SK-N-SH (cell line): Measurements from ENCODE around the gene CCSER1. TPM values are rescaled to one million over a fixed set of nuclear protein-coding genes. Genes with fewer than 3 reads are reported as not detected.

Experiments
- CTCF ChIA-PET: fragments of 300-600, 350-600 bp; formaldehyde crosslinking; extraction: SDS; loops from one replicate; lab custom pipeline; 2021; lab: Yijun Ruan, JAX
- POLR2A ChIA-PET: fragments of 350-600 bp; sonication (Branson Sonifier 250); formaldehyde crosslinking; extraction: SDS; loops from one replicate; lab custom pipeline; 2020; ENCODE audit warnings: antibody characterized with exemption, inconsistent platforms; lab: Yijun Ruan, JAX
- DNase-seq: peaks from one replicate; pipeline ENCODE4 v3.0.0; 2012
- H2AFZ ChIP-seq: fragments of 200-600 bp; sonication (generic); 2 replicates; pipeline ENCODE4 v1.8.1; 2016; ENCODE audit warnings: antibody characterized with exemption, mild to moderate bottlenecking, low read depth
- H3F3A ChIP-seq: fragments of 200-600 bp; sonication (generic); replicated peaks from 2 replicates; pipeline ENCODE3; 2016; ENCODE audit warnings: antibody characterized with exemption, mild to moderate bottlenecking; ENCODE audit not compliant: insufficient read depth
- H3K27ac ChIP-seq, 2 experiments: fragments of 200-500 bp in 1 of 2; fragments of 200-600 bp in 1 of 2; sonication (Bioruptor generic) in 1 of 2; sonication (generic), shearing (Covaris generic) in 1 of 2; 2 replicates each; pipeline versions ENCODE4 v1.5.1 to v1.6.1; 2014 to 2016; ENCODE audit warnings: low read depth in 2 of 2, inconsistent platforms in 1 of 2, low read length in 1 of 2, mild to moderate bottlenecking in 1 of 2, mixed read lengths in 1 of 2
- H3K27me3 ChIP-seq: fragments of 200-600 bp; sonication (generic), shearing (Covaris generic); 2 replicates; pipeline ENCODE4 v1.6.1; 2016; ENCODE audit warnings: mixed run types; ENCODE audit not compliant: insufficient read depth
- H3K36me3 ChIP-seq, 2 experiments: fragments of 200-500 bp in 1 of 2; fragments of 200-600 bp in 1 of 2; sonication (Bioruptor generic) in 1 of 2; sonication (generic) in 1 of 2; replicated peaks in 1 of 2; 2 replicates each; pipeline versions ENCODE3 to v1.5.1; 2014 to 2016; ENCODE audit warnings: low read length in 1 of 2, mild to moderate bottlenecking in 1 of 2; ENCODE audit not compliant: insufficient read depth in 2 of 2, control insufficient read depth in 1 of 2
- H3K4me1 ChIP-seq, 2 experiments: fragments of 200-500 bp in 1 of 2; fragments of 200-600 bp in 1 of 2; sonication (Bioruptor generic) in 1 of 2; sonication (generic), shearing (Covaris generic) in 1 of 2; 2 replicates each; pipeline versions ENCODE4 v1.5.1 to v1.6.1; 2014 to 2016; ENCODE audit warnings: low read depth in 1 of 2, low read length in 1 of 2, mixed run types in 1 of 2; ENCODE audit not compliant: insufficient read depth in 2 of 2, control insufficient read depth in 1 of 2
- H3K4me2 ChIP-seq: fragments of 200-600 bp; sonication (generic), shearing (Covaris generic); 2 replicates; pipeline ENCODE4 v1.6.1; 2017; ENCODE audit warnings: mixed run types
- H3K4me3 ChIP-seq, 2 experiments: fragments of 200-500 bp in 1 of 2; fragments of 200-600 bp in 1 of 2; sonication (Bioruptor generic) in 1 of 2; sonication (generic), shearing (Covaris generic) in 1 of 2; 2 replicates each; pipeline versions ENCODE4 v1.5.1 to v1.8.1; 2014 to 2016; ENCODE audit warnings: low read depth in 2 of 2, inconsistent platforms in 1 of 2, low read length in 1 of 2, mild to moderate bottlenecking in 1 of 2, mixed read lengths in 1 of 2, moderate library complexity in 1 of 2
- H3K79me2 ChIP-seq: fragments of 200-600 bp; sonication (generic); 2 replicates; pipeline ENCODE4 v1.8.1; 2017; ENCODE audit warnings: mild to moderate bottlenecking; ENCODE audit not compliant: insufficient read depth
- H3K9ac ChIP-seq: fragments of 200-600 bp; sonication (generic); 2 replicates; pipeline ENCODE4 v1.6.1; 2017; ENCODE audit warnings: mixed run types
- H3K9me2 ChIP-seq: fragments of 200-600 bp; sonication (generic); 2 replicates; pipeline ENCODE4 v1.6.1; 2017; ENCODE audit warnings: mixed run types
- H3K9me3 ChIP-seq: fragments of 200-600 bp; sonication (generic); 2 replicates; pipeline ENCODE4 v1.6.1; 2017; ENCODE audit warnings: mixed run types, mild to moderate bottlenecking, moderate library complexity
- H4K20me1 ChIP-seq: fragments of 200-600 bp; sonication (generic); 2 replicates; pipeline ENCODE4 v1.6.1; 2017; ENCODE audit warnings: mild to moderate bottlenecking, mixed run types; ENCODE audit not compliant: insufficient read depth
- CHD2 ChIP-seq: fragments of 150-350 bp; IDR thresholded peaks from 2 replicates; pipeline ENCODE4 v1.6.1; 2018; ENCODE audit warnings: low read length; ENCODE audit not compliant: partially characterized antibody
- CTCF ChIP-seq: fragments of 200-600 bp; sonication (generic); IDR thresholded peaks from 2 replicates; pipeline ENCODE4 v1.6.1; 2017; ENCODE audit warnings: antibody characterized with exemption, mild to moderate bottlenecking, moderate library complexity
- ELF1 ChIP-seq: IDR thresholded peaks from 2 replicates; pipeline ENCODE4 v1.4.0; 2012
- EP300 ChIP-seq, 2 experiments: IDR thresholded peaks; 2 replicates each; pipeline versions ENCODE4 v1.4.0 to v1.6.1; 2012; ENCODE audit warnings: borderline replicate concordance in 1 of 2, low read depth in 1 of 2, low read length in 1 of 2
- EZH2phosphoT487 ChIP-seq: fragments of 200-600 bp; sonication (generic); IDR thresholded peaks from 2 replicates; pipeline ENCODE4 v1.6.1; 2017; ENCODE audit warnings: low read depth, mixed run types, mild to moderate bottlenecking, antibody characterized with exemption, moderate library complexity, borderline replicate concordance
- FOXM1 ChIP-seq: IDR thresholded peaks from 2 replicates; pipeline ENCODE4 v1.4.0; 2012; ENCODE audit warnings: low read depth, mild to moderate bottlenecking
- GABPA ChIP-seq: IDR thresholded peaks from 2 replicates; pipeline ENCODE4 v1.4.0; 2012; ENCODE audit warnings: low read depth, mild to moderate bottlenecking
- JUND ChIP-seq: IDR thresholded peaks from 2 replicates; pipeline ENCODE4 v1.4.0; 2012
- MAX ChIP-seq: IDR thresholded peaks from 2 replicates; pipeline ENCODE4 v1.4.0; 2012; ENCODE audit warnings: low read depth
- NRF1 ChIP-seq: IDR thresholded peaks from 2 replicates; pipeline ENCODE4 v1.6.1; 2012; ENCODE audit warnings: low read depth, mild to moderate bottlenecking, low read length
- PBX3 ChIP-seq: IDR thresholded peaks from 2 replicates; pipeline ENCODE4; 2012
- POLR2AphosphoS5 ChIP-seq: IDR thresholded peaks from 2 replicates; pipeline ENCODE4 v1.6.1; 2012; ENCODE audit warnings: low read depth, low read length
- RAD21 ChIP-seq: IDR thresholded peaks from 2 replicates; pipeline ENCODE4 v1.6.1; 2012; ENCODE audit warnings: mild to moderate bottlenecking, low read length
- RCOR1 ChIP-seq: fragments of 150-350 bp; IDR thresholded peaks from 2 replicates; pipeline ENCODE4 v1.6.1; 2017; ENCODE audit warnings: antibody characterized with exemption, low read length
- REST ChIP-seq: IDR thresholded peaks from 2 replicates; pipeline ENCODE4 v1.6.1; 2012; ENCODE audit warnings: mild to moderate bottlenecking, low read depth, low read length, moderate library complexity
- RFX5 ChIP-seq: IDR thresholded peaks from 2 replicates; pipeline ENCODE4 v1.6.1; 2012; ENCODE audit warnings: mild to moderate bottlenecking, improper control_type of control experiment, low read length
- SIN3A ChIP-seq: IDR thresholded peaks from 2 replicates; pipeline ENCODE4 v1.6.1; 2012; ENCODE audit warnings: low read depth, mild to moderate bottlenecking, low read length, moderate library complexity, borderline replicate concordance
- SMC3 ChIP-seq: IDR thresholded peaks from 2 replicates; pipeline ENCODE4 v1.6.1; 2012; ENCODE audit warnings: low read depth, low read length, improper control_type of control experiment
- TAF1 ChIP-seq: IDR thresholded peaks from 2 replicates; pipeline ENCODE4 v1.6.1; 2012; ENCODE audit warnings: low read depth, mild to moderate bottlenecking, low read length, moderate library complexity, borderline replicate concordance
- YY1 ChIP-seq: IDR thresholded peaks from 2 replicates; pipeline ENCODE4 v1.4.0; 2012; ENCODE audit warnings: low read depth, mild to moderate bottlenecking
- WGBS: methylation state at CpG from one replicate; pipeline ENCODE4 v1.1.6; 2017; ENCODE audit warnings: low lambda C conversion rate; 5-methylcytosine and 5-hydroxymethylcytosine counted together
- polyA plus RNA-seq, 3 experiments: library from polyadenylated mRNA; depleted of rRNA; stranded (reverse); fragments of >200 nt; gene quantifications; 2 replicates each; pipeline ENCODE4 v1.2.3, GENCODE V29; 2012

The CCSER1 gene
- polyA plus RNA-seq, 1 of the 3 experiments (the other 2 are of a cell fraction), result 0.05 TPM

DNA sequence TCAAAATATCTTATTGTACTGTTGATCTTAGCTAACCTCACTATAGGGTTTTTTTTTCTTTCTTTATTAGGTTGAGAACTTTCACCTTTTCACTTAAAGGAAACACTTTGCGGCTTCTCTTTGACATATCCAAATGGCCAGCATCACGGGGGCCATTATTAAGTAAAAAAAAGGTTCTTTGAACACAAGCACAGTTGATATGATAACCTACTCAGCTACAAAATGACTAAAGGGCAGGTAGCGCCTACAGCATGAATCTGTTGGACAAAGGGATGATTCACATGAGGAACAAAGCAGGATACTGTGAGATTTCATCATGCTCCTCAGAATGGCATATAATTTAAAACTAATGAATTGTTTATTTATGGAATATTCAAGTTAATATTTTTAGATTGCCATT lies 119.6 kb downstream of the CCSER1 start:
- Histone ChIP-seq H3K36me3 (no peaks in the 10 kb centered on the region), H3F3A (no peaks in the 10 kb centered on the region), H3K4me1 (no peaks in the 10 kb centered on the region), H3K4me3 (no peak overlapping the region), H2AFZ (no peak overlapping the region), H3K79me2 (no peaks in the 10 kb centered on the region), H4K20me1 (no peaks in the 10 kb centered on the region), H3K9me2 (no peaks in the 10 kb centered on the region), H3K4me2 (no peak overlapping the region), H3K9ac (no peak overlapping the region), H3K27me3 (no peaks in the 10 kb centered on the region), H3K9me3 (no peaks in the 10 kb centered on the region), H3K27ac (no peak overlapping the region)
- TF ChIP-seq TAF1 (no peak), REST (no peak), SMC3 (no peak), RCOR1 (no peak), SIN3A (no peak), MAX (no peak), JUND (no peak), FOXM1 (no peak), CTCF (no peak), EP300 (IDR thresholded peaks at IDR 0.05; ENCODE audit: borderline replicate concordance in 1 of 2, low read depth in 1 of 2, low read length in 1 of 2) (no peak), RAD21 (no peak), CHD2 (no peak), GABPA (no peak), ELF1 (no peak), PBX3 (no peak), POLR2AphosphoS5 (no peak), EZH2phosphoT487 (no peak), NRF1 (no peak), YY1 (no peak), RFX5 (no peak)
- no peak for DNase-seq
- 52% methylated on average over 3 of the region's 3 CpGs for WGBS
- CTCF ChIA-PET, result interaction anchor here (0.9 kb wide), 1 partner anchor 32 kb away, joined by 3 read pairs; no protein-coding TSS in a partner anchor
- POLR2A ChIA-PET, result no interaction called here
